HG03039 (cell line): Measurements from ENCODE around the gene RAP1GAP2.
"Not testable (repeated sequence)": the region's sequence is repeated elsewhere in the genome, so short reads cannot be mapped to it uniquely, and the experiment has no call there.

ENCODE experiments used
- ATAC-seq: cut with Tn5 transposase; IDR thresholded peaks from one replicate; pipeline ENCODE4 v1.9.1; 2021; ENCODE audit warnings: mild to moderate bottlenecking, moderate library complexity; ENCODE audit not compliant: unreplicated experiment

RAP1GAP2 gene

GRCh38 chr17:2814049-2814448 is 17.8 kb downstream of the RAP1GAP2 start:
- no peak for ATAC-seq

- ATAC-seq: no peak
These were observed 18.5 kb downstream of the RAP1GAP2 start for GRCh38 chr17:2814481-2815341.

GRCh38 chr17:2815781-2816185 is 19.5 kb downstream of the RAP1GAP2 start:
- ATAC-seq: no peak

GRCh38 chr17:2816688-2817087 is 20.4 kb downstream of the RAP1GAP2 start:
- ATAC-seq: no peak

GRCh38 chr17:2819294-2819693 is 23.1 kb downstream of the RAP1GAP2 start:
- not testable (repeated sequence) for ATAC-seq

- no peak for ATAC-seq
These were observed 23.8 kb downstream of the RAP1GAP2 start for GRCh38 chr17:2819921-2820501.

- no peak for ATAC-seq
These were observed 25.6 kb downstream of the RAP1GAP2 start for GRCh38 chr17:2821868-2822267.

GRCh38 chr17:2822358-2822757 is 26.1 kb downstream of the RAP1GAP2 start:
- ATAC-seq: no peak

- no peak for ATAC-seq
These were observed 29.2 kb downstream of the RAP1GAP2 start for GRCh38 chr17:2825253-2825970.

GRCh38 chr17:2828397-2829038 is 32.3 kb downstream of the RAP1GAP2 start:
- ATAC-seq: no peak

GRCh38 chr17:2830678-2831077 is 34.4 kb downstream of the RAP1GAP2 start:
- ATAC-seq: no peak

GRCh38 chr17:2835780-2836179 is 39.5 kb downstream of the RAP1GAP2 start:
- ATAC-seq: no peak

GRCh38 chr17:2837147-2837561 is 40.9 kb downstream of the RAP1GAP2 start:
- ATAC-seq: no peak

- no peak for ATAC-seq
These were observed 45.4 kb downstream of the RAP1GAP2 start for GRCh38 chr17:2841606-2842005.

GRCh38 chr17:2842464-2842863 is 46.2 kb downstream of the RAP1GAP2 start:
- ATAC-seq: no peak

GRCh38 chr17:2844416-2844815 is 48.2 kb downstream of the RAP1GAP2 start:
- ATAC-seq: no peak

- ATAC-seq: no peak
These were observed 51.4 kb downstream of the RAP1GAP2 start for GRCh38 chr17:2847381-2848333.

GRCh38 chr17:2849327-2849670 is 53.1 kb downstream of the RAP1GAP2 start:
- no peak for ATAC-seq

- no peak for ATAC-seq
These were observed 54.8 kb downstream of the RAP1GAP2 start for GRCh38 chr17:2850991-2851390.

- ATAC-seq: no peak
These were observed 55.4 kb downstream of the RAP1GAP2 start for GRCh38 chr17:2851615-2852014.
